Upper lobe of right lung (tissue), 1 donor: ENCODE data around the gene JMJD6. TPM values are rescaled to one million over a fixed set of nuclear protein-coding genes. Genes with fewer than 3 reads are reported as not detected.
A peak's percentile ranks its signal among the peaks of the same experiment; 100 is the strongest.
"Not testable (repeated sequence)": the region's sequence is repeated elsewhere in the genome, so short reads cannot be mapped to it uniquely, and the experiment has no call there.

Source experiments
- ATAC-seq: fragments of 200-7000 bp; cut with Tn5 transposase; one replicate; pipeline ENCODE4 v1.9.1; 2020; ENCODE audit warnings: mild to moderate bottlenecking, moderate library complexity
- DNase-seq: peaks from one replicate; pipeline ENCODE4 v3.0.0-alpha.2; 2020
- H3K27ac ChIP-seq: fragments of 200-600 bp; one replicate; pipeline ENCODE4 v1.8.0; 2022
- H3K27me3 ChIP-seq: fragments of 200-600 bp; one replicate; pipeline ENCODE4 v1.8.0; 2022; ENCODE audit warnings: mild to moderate bottlenecking
- H3K36me3 ChIP-seq: fragments of 200-600 bp; one replicate; pipeline ENCODE4 v1.8.0; 2022
- H3K4me1 ChIP-seq: fragments of 200-600 bp; one replicate; pipeline ENCODE4 v1.8.0; 2022
- H3K4me3 ChIP-seq: fragments of 200-600 bp; one replicate; pipeline ENCODE4 v1.8.0; 2022; ENCODE audit warnings: mild to moderate bottlenecking
- H3K9me3 ChIP-seq: fragments of 200-600 bp; one replicate; pipeline ENCODE4 v1.8.0; 2022
- CTCF ChIP-seq: fragments of 200-600 bp; IDR thresholded peaks from one replicate; pipeline ENCODE4 v1.8.0; 2022; ENCODE audit warnings: antibody characterized with exemption
- intact Hi-C: fragments of 100-400 bp; cut with DNase I; formaldehyde crosslinking; loops from one replicate; pipeline ENCODE4 v1.11.0; 2022
- total RNA-seq: library from RNA; stranded (reverse); fragmentation: NEBNext Ultra II Directional; extraction: Animal tissue kit (Norgen Biotek cat#: 25700); gene quantifications from one replicate; pipeline ENCODE4 v1.2.1, GENCODE V29; 2021
- donor health status: DM: no; HTN: yes; CAD: no; lungs with severe emphysema.

Gene JMJD6
- total RNA-seq, 1 donor from 2014 or later = 29.6 TPM

GRCh38 chr17:76747716-76748363 lies 21.4 kb upstream of the JMJD6 start:
- no peak for DNase-seq
- peak; percentile 57 for ATAC-seq
- no peaks in the 10 kb centered on the region for H3K9me3 ChIP-seq
- TF ChIP-seq CTCF = no peak
- no peak overlapping the region for H3K27ac ChIP-seq
- H3K4me1 ChIP-seq = no peaks in the 10 kb centered on the region
- no peaks in the 10 kb centered on the region for H3K27me3 ChIP-seq
- peaks cover 40% of the 10 kb centered on the region for H3K36me3 ChIP-seq
- H3K4me3 ChIP-seq = no peak overlapping the region
- intact Hi-C loops = no loop called here

- H3K27ac ChIP-seq, intact Hi-C loops, H3K9me3 ChIP-seq, H3K4me1 ChIP-seq, H3K27me3 ChIP-seq, ATAC-seq, DNase-seq, H3K4me3 ChIP-seq: not testable (repeated sequence)
- H3K36me3 ChIP-seq = peaks cover 53% of the 10 kb centered on the region
Measured at GRCh38 chr17:76745785-76746184, 19.4 kb upstream of the JMJD6 start.

- no peak overlapping the region for H3K27ac ChIP-seq
- H3K9me3 ChIP-seq = no peaks in the 10 kb centered on the region
- no peaks in the 10 kb centered on the region for H3K27me3 ChIP-seq
- peaks cover 7% of the 10 kb centered on the region for H3K4me1 ChIP-seq
- ATAC-seq (no peak), DNase-seq (no peak)
- H3K4me3 ChIP-seq = no peak overlapping the region
- no peak for TF ChIP-seq CTCF
- intact Hi-C loops = no loop called here
- peaks cover 53% of the 10 kb centered on the region for H3K36me3 ChIP-seq
Measured at GRCh38 chr17:76744747-76745146, 18.3 kb upstream of the JMJD6 start.

- Histone ChIP-seq H3K4me3 (no peak overlapping the region), H3K9me3 (no peaks in the 10 kb centered on the region), H3K27me3 (no peaks in the 10 kb centered on the region), H3K4me1 (peaks cover 20% of the 10 kb centered on the region), H3K27ac (no peak overlapping the region), H3K36me3 (peaks cover 53% of the 10 kb centered on the region)
- DNase-seq = no peak
- intact Hi-C loops = no loop called here
- TF ChIP-seq CTCF = no peak
- ATAC-seq = no peak
Measured at GRCh38 chr17:76742958-76743357, 16.6 kb upstream of the JMJD6 start.

GRCh38 chr17:76740329-76741118 lies 14.1 kb upstream of the JMJD6 start:
- intact Hi-C loops = no loop called here
- no peak for TF ChIP-seq CTCF
- no peak overlapping the region for H3K27ac ChIP-seq

GRCh38 chr17:76739568-76740115 lies 13.2 kb upstream of the JMJD6 start:
- intact Hi-C loops = not testable (repeated sequence)

More at GRCh38 chr17:76740329-76741118, 14.1 kb upstream of the JMJD6 start:
- Histone ChIP-seq H3K4me1 (peaks cover 22% of the 10 kb centered on the region), H3K9me3 (no peaks in the 10 kb centered on the region), H3K4me3 (no peak overlapping the region), H3K27me3 (no peaks in the 10 kb centered on the region), H3K36me3 (peaks cover 43% of the 10 kb centered on the region)
- no peak for ATAC-seq
- DNase-seq = no peak

More at GRCh38 chr17:76739568-76740115, 13.2 kb upstream of the JMJD6 start:
- not testable (repeated sequence) for H3K27me3 ChIP-seq, ATAC-seq, H3K9me3 ChIP-seq, H3K27ac ChIP-seq, H3K4me3 ChIP-seq, DNase-seq
- peaks cover 43% of the 10 kb centered on the region for H3K36me3 ChIP-seq
- peaks cover 31% of the 10 kb centered on the region for H3K4me1 ChIP-seq
